Heart left ventricle (tissue), 13 donors: ENCODE measurements around the gene FAXDC2.
A peak's percentile ranks its signal among the peaks of the same experiment; 100 is the strongest.

ENCODE experiments used
- POLR2A ChIP-seq, 2 donors: fragments of 450-650 bp; IDR thresholded peaks; one replicate each; pipeline ENCODE4 v1.6.1; 2017; ENCODE audit warnings: antibody characterized with exemption in 2 of 2, mild to moderate bottlenecking in 2 of 2, moderate library complexity in 2 of 2
- TF ChIP-seq, protein P1 (sequence below), 12 donors: fragments of 200-600 bp; sonication (generic) in 4 of 12; IDR thresholded peaks; one replicate each; pipeline versions ENCODE4 v1.5.0 to v1.8.0; 2018 to 2022; ENCODE audit warnings: antibody characterized with exemption in 12 of 12, mild to moderate bottlenecking in 5 of 12
- donor health status: ischemic (EF 13 %, LVEDD 7.1; RV severe dilation, severe dysfunction).
- donor health status: DM: no; HTN: yes; CAD: no.
- donor health status: DM: no; HTN: no; CAD: no.
- donor health status: ischemic (EF 25% LVEDD 6.9; RV normal size, moderate dysfunction).
- donor health status: ischemic (EF 25% LVEDD 5.7; RV mildly dilated, moderate dysfunction).
- donor health status: ischemic (EF 35%, LVEDD 5.7; RV mildly dilated, moderate dysfunction).
- donor health status: nonischemic (EF 11% LVEDD 7.7; RV severe dilation, severe dysfunction).
- donor health status: DM: yes; HTN: yes; CAD: no.
- donor health status: PGD.
- donor health status: ischemic (EF 29% LVEDD 5.4; RV normal size, mild dysfunction).
- donor health status: nonischemic (EF 23%, LVEDD 6.1; RV moderate dilation, normal function).

DNA sequence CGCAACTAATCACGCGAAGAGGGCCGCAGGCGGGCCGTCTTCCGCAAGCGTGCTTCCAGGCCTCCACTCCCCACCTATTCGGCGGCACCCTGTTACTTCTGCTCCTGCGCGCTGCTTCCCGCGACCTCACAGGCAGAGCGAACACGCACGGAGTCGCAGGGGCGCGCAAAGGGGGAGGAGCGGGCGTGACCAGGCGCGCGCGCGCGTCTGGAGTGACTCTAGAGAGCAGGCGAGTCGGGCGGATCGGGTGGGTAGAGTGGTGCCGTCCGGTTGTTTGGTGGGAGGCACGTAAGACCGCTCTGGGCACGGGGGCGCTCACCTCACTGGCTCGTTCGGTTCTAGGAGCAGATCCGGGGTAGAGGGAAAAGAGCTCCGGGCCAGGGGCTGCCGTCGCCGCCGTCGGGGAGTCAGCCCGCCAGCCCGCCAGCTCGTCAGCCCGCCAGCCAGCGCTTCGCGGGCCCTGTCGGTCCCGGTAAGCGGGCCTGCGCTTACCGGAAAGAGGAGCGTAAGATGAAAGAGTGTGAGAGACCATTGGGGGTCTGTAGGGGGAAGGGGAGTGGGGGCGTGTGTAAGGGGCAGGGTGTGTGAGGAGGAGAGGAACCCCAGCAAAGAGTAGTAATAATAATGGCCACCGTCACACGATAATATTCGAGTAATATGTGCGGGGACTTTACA, 8.0 kb upstream of the FAXDC2 start, which contains the start of gene CNOT8:
- TF ChIP-seq POLR2A (IDR thresholded peaks at IDR 0.05), result peak in 1 of 2 donors; percentile 94
- TF ChIP-seq, protein P1, sequence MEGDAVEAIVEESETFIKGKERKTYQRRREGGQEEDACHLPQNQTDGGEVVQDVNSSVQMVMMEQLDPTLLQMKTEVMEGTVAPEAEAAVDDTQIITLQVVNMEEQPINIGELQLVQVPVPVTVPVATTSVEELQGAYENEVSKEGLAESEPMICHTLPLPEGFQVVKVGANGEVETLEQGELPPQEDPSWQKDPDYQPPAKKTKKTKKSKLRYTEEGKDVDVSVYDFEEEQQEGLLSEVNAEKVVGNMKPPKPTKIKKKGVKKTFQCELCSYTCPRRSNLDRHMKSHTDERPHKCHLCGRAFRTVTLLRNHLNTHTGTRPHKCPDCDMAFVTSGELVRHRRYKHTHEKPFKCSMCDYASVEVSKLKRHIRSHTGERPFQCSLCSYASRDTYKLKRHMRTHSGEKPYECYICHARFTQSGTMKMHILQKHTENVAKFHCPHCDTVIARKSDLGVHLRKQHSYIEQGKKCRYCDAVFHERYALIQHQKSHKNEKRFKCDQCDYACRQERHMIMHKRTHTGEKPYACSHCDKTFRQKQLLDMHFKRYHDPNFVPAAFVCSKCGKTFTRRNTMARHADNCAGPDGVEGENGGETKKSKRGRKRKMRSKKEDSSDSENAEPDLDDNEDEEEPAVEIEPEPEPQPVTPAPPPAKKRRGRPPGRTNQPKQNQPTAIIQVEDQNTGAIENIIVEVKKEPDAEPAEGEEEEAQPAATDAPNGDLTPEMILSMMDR (IDR thresholded peaks at IDR 0.05), result no peak
